HG03280 (cell line): ENCODE data around the gene NID1.
A peak's percentile ranks its signal among the peaks of the same experiment; 100 is the strongest.
"Not testable (repeated sequence)": the region's sequence is repeated elsewhere in the genome, so short reads cannot be mapped to it uniquely, and the experiment has no call there.

Experiments used
- ATAC-seq: cut with Tn5 transposase; IDR thresholded peaks from one replicate; pipeline ENCODE4 v1.9.1; 2021; ENCODE audit warnings: mild to moderate bottlenecking, moderate library complexity; ENCODE audit not compliant: unreplicated experiment

Gene NID1

DNA sequence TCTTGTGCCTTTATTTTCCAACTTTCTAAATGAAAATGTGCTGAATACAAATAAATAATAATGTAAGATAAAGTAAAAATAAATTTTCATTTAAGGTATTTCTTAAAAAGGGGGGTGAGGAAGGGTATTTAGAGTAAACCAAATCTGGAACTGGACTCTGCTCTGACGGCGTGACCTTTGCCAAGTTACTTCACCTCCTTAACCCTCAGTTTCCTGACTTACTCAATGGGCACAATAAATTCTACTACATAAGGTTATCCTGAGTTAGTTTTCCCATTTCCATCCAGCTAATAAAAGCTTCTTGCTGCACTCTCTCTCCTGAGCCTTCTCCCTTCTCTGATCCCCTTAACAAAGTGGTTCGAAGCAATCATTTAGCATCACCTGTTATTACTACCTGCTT lies 93.9 kb downstream of the NID1 start:
- no peak for ATAC-seq

DNA sequence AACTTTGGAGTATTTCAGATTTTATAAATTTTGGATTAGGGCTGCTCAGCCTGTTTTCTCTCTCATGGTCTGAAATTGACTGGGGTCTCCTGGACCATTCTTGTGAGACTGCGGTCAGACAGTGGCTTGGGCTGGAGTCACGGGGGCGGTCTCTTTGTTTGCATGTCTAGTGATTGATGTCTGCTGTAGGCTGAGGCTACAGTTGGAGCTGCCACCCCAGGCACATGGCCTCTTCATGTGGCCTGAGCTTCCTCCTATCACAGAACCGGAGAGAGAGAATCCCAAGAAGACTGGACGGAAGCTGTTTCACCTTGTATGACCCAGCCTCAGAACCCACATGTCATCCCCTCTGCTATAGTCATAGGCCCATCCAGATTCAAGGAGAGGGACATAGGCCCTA lies 96.1 kb downstream of the NID1 start:
- no peak for ATAC-seq

DNA sequence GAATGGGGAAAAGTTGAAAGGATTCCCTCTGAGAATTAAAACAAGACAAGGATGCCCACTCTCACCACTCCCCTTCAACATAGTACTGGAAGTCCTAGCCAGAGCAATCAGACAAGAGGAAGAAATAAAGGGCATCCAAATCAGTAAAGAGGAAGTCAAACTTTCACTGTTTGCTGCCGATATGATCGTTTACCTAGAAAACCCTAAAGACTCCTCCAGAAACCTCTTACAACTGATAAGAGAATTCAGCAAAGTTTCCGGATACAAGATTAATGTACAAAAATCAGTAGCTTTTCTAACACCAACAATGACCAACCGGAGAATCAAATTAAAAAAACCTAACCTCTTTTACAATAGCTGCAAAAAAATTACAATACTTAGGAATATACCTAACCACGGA lies 98.8 kb downstream of the NID1 start:
- not testable (repeated sequence) for ATAC-seq

DNA sequence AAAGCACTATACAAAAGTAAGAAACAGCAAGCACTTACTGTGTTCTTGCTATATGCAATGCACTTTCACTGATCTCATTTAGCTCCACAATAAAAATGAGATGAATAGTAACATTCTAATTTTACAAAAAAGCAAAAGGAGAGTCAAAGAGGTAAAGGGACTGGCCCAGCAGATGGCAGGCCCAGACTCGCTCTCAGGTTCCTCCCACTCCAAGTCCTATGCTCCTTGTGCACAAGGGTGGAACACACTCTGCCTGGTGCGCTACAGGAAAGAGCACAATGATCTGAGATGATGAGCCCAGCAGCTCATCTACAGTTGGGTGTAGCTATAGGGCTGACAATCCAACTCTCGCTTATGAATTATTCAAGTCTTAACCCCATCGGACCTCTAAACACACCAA lies 104.1 kb downstream of the NID1 start:
- ATAC-seq: no peak

DNA sequence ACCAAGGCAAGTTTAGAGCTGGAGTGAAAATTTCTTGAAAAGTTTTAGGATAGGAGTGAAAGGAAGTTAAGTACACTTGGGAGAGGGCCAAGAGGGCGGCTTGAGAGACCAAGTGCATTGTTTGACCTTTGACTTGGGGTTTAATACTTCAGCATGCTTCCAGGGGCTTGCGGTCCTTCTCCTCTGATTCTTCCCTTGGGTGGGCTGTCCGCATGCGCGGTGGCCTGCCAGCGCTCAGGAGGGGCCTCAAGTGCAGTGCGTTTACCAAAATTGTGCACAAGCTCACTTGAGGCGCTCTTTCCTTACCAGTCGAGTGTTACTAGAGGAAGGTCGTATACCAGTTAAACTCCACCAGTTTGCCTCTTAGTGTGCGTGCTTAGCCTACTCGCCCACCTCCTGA lies 106.9 kb downstream of the NID1 start:
- no peak for ATAC-seq

DNA sequence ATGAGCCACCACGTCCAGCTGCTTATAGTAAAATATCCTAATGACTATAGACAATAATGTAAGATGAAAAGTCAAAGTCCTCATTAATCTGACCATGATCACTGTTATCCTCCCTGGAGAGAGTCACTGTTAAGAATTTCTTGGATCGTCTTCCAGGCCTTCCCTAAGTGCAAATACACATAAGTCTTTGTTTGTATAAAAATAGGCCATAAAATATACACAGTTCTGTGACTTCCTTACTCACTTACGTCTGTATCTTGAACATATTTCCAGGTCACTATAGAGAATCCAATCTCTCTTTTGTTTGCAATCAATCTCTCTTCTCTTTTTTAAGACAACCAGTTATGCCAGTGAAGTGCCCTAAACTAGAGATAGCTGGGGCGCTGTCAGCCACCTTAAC lies 109.1 kb downstream of the NID1 start:
- no peak for ATAC-seq

DNA sequence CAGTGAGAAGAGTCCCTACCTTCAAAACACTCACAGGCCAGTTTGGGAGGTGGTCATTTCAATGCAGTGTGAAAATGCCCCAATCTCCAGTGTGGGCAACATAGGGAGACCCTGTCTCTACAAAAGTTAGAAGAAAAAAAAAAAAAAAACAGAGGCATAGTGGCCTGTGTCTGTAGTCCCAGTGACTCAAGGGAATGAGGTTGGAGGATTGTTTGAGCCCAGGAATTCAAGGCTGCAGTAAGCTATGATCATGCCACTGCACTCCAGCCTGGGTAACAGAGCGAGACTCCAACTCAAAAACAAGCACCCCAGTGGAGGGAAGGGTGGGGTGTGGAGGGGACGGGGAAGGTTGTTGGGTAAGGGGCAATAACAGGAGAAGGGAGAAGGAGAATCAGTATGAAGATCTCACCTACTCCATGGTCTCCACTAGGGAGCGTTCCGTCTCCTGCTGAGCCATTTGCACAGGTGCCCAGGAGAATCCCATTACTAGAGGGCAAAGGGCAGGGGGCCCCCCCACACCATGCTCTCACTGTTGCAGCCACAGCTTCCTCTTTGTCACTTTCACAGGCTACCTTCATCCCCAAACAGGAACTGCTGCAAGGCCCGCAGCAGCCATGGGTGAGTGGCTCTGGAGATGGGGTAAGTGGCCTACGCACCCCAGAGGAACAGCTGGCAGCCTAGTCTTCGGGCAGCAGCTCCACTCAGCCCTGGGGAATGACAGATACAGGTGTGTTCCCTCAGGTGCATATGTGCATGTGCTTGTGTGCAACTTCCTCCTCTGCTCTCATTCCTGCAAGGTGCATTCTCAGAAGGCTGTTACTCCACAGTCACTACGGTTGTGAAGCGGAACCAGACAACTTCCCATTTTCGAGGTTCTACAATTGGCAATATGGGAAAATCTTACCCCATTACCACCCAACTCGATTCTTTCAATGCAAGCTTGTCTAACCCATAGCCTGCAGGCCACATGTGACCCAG lies 110.3 kb downstream of the NID1 start:
- ATAC-seq: peak; percentile 90

DNA sequence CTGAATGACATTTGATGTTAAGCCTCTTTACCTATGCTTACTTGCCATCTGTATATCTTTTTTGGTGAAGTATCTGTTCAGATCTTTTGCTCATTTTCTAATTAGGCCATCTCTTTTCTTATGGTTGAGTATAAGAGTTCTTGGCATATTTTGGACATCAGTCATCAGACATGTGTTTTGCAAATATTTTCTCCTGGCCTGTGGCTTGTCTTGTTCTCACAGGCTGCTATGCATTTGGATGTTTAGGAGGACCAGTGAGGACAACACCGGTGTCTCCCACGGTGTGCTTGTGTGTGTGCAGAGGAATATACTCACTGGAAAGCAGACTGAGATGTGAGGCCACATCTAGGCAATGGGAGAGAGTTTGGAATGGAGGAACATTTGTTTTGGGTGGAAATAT lies 111.1 kb downstream of the NID1 start:
- no peak for ATAC-seq

DNA sequence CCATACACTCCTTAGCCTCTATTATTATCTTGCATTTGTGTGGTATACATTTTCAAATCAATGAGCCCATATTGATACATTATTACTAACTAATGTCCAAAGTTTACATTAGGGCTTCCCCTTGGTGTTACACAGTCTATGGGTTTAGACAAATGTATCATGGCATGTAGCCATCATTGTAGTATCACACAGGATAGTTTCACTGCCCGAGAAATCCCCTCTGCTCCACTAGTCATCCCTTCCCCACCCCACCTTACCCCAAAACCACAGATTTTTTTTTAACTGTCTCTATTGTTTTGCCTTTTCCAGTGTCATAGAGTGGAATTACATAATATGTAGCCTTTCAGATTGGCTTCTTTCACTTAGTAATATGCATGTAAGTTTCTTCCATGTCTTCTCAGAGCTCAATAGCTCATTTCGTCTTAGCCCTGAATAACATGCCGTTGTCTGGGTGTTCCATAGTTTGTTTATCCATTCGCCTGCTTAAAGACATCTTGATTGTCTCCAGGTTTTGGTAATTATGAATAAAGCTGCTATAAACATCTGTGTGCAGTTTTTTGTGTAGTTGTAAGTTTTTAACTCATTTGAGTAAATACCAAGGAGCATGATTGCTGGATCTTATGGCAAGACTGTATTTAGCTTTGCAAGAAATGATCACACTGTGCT lies 111.8 kb downstream of the NID1 start:
- ATAC-seq: no peak

DNA sequence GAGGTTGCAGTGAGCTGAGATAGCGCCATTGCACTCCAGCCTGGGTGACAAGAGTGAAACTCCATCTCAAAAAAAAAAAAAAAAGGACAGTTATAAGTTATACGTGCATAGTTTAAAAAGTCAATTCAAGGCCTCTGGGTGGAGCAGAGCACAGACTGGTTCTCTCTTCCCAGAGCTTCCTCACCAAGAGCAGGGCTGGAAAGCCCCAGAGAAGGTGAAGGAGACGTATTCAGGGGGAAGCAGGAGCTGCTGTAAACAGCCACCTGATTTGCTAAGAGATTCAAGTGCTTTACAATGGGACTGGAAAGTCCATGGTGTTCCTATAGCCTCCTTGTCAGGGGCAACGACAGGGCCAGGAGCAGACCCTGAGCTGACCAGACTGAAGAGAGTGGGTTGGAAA lies 113.2 kb downstream of the NID1 start:
- ATAC-seq: no peak

DNA sequence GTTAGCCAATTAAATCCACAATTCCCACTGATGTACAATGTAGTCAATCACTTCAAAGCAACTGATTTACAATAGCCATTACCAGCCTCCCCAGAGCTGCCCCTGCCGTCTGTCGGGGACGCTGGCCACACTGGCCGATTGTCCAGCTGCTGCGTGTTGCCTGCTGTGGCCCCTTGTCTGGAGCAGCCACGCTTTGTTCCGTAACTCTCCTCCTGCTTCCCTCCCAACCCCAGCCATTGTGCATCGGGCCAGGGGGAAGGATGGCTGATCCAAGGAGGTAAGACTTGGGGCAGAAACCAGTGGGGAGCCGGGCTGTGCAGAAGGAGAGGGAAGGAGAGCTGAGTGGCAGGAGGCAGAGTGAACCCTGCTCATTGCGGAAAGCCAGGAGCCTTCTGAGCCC lies 114.6 kb downstream of the NID1 start:
- no peak for ATAC-seq

DNA sequence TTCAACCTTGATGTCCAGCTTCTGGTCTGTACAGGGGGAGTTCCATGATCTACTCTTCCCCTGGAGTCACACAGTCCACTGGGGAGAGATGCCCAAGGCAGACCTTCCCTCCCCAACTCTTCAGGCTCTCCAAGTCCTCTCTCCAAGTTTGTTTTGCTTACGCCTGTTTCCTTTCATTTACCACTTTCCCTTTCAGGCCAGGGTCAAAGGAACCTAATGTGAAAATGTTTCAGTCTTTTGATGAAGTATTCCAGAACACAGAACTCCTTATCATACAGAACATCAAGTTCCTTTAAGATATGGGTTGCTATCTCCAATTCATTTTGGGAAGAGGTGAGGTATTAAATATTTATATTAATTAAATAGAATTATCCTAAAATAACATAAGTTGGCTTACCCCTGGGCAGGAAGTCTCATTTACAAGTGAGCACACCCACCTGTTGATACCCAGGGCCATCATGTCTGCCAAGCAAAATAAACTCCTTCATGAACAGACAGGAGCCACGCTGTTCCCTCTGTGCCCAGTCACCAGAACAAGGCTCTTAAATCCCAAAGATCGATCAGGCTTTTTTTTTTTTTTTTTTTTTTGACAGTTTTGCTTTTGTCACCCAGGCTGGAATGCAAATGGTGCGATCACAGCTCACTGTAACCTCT lies 116.0 kb downstream of the NID1 start:
- no peak for ATAC-seq

DNA sequence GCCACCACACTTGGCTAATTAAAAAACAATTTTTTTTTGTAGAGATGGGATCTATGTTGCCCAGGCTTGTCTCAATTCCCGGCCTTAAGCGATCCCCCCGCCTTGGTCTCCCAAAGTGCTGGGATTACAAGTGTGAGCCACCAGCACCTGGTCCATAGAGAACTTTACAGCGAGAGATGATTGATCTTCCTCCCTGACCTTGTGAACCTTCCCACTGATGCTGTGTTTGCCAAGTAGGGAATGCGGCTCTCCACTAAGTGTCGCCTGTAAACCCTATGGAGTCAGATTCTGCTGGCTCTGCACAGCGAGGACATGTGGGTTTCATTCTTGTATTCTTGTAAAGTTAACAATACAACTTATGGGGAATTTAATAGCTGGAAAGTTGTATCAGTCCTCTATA lies 116.9 kb downstream of the NID1 start:
- ATAC-seq: no peak

DNA sequence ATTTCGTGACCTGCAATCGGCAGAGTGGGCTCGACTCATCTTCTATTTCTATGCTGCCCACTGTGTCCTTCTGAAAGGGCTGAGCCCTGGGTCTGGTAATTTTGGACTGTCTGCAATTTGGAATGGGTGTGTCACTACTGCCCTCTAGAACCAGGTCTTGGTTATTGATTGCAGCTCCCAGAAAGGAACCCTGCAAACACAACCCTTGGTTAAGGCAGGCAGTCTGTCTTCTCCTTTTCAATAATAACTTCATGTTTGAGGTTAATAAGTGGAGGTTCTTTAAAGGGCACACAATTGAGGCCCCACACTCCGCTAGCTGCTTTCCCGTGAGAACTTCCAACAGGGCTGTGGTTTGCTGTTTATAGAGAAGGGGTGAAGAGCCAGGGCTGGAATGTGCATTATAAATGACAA lies 118.3 kb downstream of the NID1 start:
- ATAC-seq: no peak

DNA sequence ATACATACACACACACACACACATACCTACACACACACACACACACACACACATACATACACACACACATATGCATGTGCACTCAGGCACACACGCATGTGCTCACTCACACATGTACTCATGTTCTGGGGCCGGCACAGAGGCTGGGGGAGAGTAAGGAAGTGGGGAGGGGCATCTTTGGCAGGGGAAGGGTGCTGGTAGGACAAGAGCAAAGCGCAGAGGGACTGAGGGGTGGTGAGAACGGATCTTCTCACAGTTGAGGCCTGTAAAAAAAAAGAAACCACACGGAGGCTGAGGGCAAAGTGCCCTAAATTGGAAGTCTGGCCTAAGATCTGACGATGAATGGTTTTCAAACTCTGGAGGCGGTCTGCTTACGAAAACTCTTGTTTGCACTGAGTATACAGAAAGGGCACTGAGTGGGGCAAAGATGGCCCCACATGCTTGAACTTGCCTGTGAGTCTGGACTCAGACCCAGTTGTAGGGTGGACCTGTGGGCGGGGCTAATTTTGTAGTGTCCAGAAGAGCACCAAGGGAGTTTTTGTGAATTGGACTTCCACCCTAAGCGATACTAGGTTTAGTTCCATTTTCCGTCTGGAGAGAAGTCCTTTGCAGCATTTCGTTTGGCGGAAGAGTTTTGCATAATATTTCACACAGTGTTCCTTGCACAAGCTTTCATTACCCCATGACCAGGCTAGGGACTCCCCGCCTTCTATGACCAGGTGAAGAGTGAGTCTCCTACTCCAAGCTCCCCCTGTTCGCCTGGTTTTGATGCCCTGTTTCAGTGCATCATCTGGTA lies 118.9 kb downstream of the NID1 start:
- no peak for ATAC-seq

DNA sequence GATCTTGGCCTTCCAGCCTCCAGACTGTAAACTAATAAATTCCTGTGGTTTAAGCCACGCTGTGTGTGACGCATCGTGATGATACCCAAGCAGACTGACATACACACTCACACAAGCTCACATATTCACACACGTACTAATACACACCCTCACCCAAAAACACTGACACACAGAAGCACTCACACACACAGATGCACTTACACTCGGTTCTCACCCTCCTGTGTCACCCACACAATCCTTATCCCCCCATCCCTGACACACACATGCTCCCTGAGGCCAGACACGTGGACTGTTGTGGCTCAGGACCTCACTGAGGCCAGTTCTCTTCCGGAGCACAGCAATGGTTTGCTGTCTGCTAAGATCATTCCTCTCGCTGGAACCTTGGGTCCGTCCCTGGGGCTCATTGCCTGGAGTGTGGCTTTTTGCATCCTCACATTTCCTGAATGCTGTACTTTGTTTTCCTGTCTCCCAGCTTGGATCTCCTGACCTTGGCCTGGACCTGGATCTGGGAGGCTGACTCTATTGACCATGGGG lies 121.2 kb downstream of the NID1 start:
- no peak for ATAC-seq

DNA sequence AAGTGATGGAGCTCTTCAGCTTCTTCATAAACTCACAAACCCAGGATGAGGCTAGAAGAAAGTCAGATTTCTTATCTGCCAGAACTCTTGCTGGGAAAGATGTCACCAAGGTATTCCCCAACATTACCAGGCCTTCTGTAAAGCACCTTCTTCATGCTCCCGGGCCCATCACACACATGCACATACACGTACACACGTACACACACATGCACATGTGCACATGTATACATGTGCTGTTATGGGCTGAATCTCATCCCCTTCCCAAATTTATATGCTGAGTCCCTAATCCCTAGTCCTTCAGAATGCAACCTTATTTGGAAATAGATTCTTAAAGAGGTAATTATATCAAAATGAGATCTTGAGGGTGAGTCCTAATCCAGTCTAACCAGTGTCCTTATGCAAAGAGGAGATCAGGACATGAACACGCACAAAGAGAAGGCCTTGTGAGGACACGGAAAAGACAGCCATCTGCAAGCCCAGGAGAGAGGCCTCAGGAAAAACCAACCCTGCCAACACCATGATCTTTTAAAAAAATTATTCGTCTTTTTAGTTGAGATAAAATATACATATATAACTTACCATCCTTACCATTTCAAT lies 121.8 kb downstream of the NID1 start:
- no peak for ATAC-seq

DNA sequence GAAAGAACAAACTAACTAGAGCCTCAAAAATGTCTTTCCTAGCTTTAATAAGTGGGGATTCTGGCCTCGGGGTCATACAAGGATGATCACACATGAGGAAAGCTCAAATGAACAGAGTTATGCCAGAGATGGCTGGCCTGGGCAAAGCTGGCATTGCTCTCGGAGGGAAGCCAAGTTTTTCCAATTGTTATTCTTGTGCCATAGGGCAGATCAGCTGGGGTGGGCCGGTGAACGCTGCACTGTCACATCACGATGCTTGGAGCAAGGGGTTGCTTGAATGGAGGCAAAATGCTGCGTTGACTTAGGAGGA lies 122.3 kb downstream of the NID1 start:
- ATAC-seq: no peak

DNA sequence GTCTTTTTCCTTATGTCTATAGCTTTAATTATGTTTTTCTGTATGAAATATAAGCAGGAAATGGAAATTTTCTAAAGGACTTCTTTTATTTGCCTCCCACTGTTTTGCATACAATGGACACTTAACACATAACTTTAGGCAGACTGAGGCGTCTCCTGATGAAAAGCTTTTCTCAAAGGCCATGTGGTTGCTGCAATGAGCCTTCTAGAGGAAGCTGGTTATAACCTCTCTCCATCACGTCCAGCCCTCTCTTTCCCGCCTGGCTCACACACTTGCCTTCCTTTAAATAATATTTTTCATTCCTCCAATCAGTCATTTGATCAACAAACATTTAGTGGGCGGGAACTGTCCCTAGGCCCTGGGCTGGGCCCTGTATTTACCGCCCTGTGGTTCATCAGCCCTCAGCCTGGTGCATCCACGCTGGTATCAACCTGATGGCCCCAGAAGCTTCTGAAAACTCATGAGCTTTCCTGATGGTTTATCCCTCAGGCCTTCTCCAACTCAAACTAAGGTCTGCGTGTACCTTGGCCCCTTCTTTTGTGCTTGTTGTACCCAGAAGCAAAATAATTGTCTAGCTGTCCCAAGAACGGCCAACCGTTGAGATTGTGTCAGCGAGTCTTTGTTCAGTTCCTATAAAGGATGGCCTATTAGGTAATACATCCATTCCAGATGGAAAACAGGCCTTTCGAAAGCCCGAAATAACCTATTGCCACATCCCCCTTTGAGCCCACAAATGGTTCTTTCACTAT lies 122.8 kb downstream of the NID1 start:
- no peak for ATAC-seq

DNA sequence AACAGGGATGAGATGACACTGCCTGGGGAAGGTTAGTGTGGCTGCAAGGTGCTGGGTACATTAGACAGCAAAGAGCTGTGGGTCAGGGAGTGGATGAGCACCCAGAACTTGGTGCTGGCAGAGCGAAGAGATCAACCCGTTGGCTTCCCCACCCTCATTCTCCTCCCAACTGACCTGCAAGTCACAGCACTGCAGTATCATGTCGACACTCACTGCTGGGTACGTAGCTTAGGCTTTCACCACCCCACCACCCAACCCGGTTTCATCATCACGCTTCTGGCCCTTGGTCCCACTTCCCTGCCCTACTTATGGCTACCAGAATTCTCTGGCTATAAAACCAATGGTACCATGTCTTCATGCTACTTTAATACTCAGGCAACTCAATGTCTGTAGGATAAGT lies 124.6 kb downstream of the NID1 start:
- ATAC-seq: no peak
